Measurements from ENCODE around the gene GATA5.

- TF ChIP-seq PATZ1 (tag by site-specific recombination; IDR thresholded peaks at IDR 0.05) (no peak), CTCF (tag by site-specific recombination; IDR thresholded peaks at IDR 0.05) (no peak), ZBTB44 (tag by site-specific recombination; IDR thresholded peaks at IDR 0.05) (no peak), YY1 (tag by site-specific recombination; IDR thresholded peaks at IDR 0.05) (no peak), ZNF529 (tag by site-specific recombination; IDR thresholded peaks at IDR 0.05; ENCODE audit: insufficient replicate concordance) (no peak)
Observed at GRCh38 chr20:62479156-62479555, 3.4 kb upstream of the GATA5 start.

All from HEK293 (cell line).